Body of pancreas (tissue), 4 donors: ENCODE measurements around the gene SCRG1. TPM values are rescaled to one million over a fixed set of nuclear protein-coding genes. Genes with fewer than 3 reads are reported as not detected.

Experiments used
- ATAC-seq: fragments of 150-250 bp; one replicate; pipeline ENCODE4 v1.9.1; 2016
- DNase-seq, 4 donors: peaks; one replicate each; pipeline ENCODE4 v3.0.0-alpha.2; 2019
- H3K27ac ChIP-seq, 4 donors: fragments of 200-600 bp; sonication (generic); 1 replicate in 3 of 4; 2 replicates in 1 of 4; pipeline versions ENCODE4 v1.5.1 to v1.6.1; 2016 to 2019; ENCODE audit warnings: mild to moderate bottlenecking in 1 of 4, mixed read lengths in 1 of 4, moderate library complexity in 1 of 4
- H3K27me3 ChIP-seq, 2 donors: fragments of 200-600 bp; sonication (generic); one replicate each; pipeline ENCODE4 v1.6.0; 2016; ENCODE audit warnings: mild to moderate bottlenecking in 1 of 2
- H3K36me3 ChIP-seq, 2 donors: fragments of 200-600 bp; sonication (generic); replicated peaks in 1 of 2; 2 replicates each; pipeline ENCODE4 v1.5.1; 2016; ENCODE audit warnings: low read depth in 2 of 2; ENCODE audit not compliant: insufficient read depth in 1 of 2
- H3K4me1 ChIP-seq: fragments of 200-600 bp; sonication (generic); one replicate; pipeline ENCODE4 v1.6.0; 2016
- H3K4me3 ChIP-seq, 2 donors: fragments of 200-600 bp; sonication (generic); 1 replicate in 1 of 2; 2 replicates in 1 of 2; pipeline ENCODE4 v1.5.1; 2016 to 2019
- H3K9me3 ChIP-seq, 3 donors: fragments of 200-600 bp; sonication (generic); 1 replicate in 2 of 3; 2 replicates in 1 of 3; pipeline ENCODE4 v1.5.1; 2016
- POLR2A ChIP-seq, 3 donors: fragments of 450-650 bp; IDR thresholded peaks; one replicate each; pipeline ENCODE4 v1.6.1; 2016; ENCODE audit warnings: antibody characterized with exemption in 3 of 3, mild to moderate bottlenecking in 2 of 3
- WGBS, 2 donors: methylation state at CpG; one replicate each; pipeline ENCODE4 v1.1.5; 2017; 5-methylcytosine and 5-hydroxymethylcytosine counted together
- intact Hi-C: fragments of 100-400 bp; cut with DNase I; formaldehyde crosslinking; loops from one replicate; pipeline ENCODE4 v1.15.1; 2023
- total RNA-seq, 2 donors: library from RNA; depleted of rRNA; stranded (reverse); fragments of >200 nt; gene quantifications; one replicate each; pipeline ENCODE4 v1.1.0, GENCODE V29; 2016
- TF ChIP-seq, protein P1 (sequence below), 7 experiments: fragments of 450-650 bp in 4 of 7; fragments of 200-600 bp in 3 of 7; sonication (generic) in 3 of 7; IDR thresholded peaks; one replicate each; pipeline ENCODE4 v1.5.1; 2016 to 2019; ENCODE audit warnings: antibody characterized with exemption in 7 of 7

SCRG1 gene
- total RNA-seq, 2 donors from 2014 or later, result not detected

DNA sequence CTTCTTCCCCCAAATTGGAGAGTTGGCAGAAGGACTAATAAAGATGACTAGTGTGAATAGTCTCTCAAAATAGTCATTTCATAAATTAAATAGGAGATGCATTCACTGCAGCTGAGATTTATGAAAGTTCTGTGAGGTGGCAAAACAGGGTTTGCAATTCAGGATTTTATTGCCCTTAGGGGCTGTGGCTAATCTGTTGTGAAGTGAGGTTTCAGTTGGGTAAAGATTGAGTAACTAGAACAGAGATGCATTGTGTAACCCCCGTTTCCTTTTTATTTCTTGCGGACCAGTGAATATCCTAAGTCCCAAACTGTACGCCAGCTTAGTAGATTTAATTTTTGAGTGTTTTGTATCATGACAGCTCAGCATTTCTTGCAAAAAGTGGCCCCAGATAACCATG lies 16.2 kb upstream of the SCRG1 start:
- Histone ChIP-seq H3K4me3 (no peak overlapping the region), H3K4me1 (no peaks in the 10 kb centered on the region), H3K36me3 (no peaks in the 10 kb centered on the region), H3K27ac (peak overlapping the region in 1 of 4 donors; percentile 66), H3K27me3 (no peaks in the 10 kb centered on the region), H3K9me3 (no peaks in the 10 kb centered on the region)
- ATAC-seq (no peak), DNase-seq (no peak)
- 74 to 84% methylated on average over 3 of the region's 3 CpGs for WGBS, 2 donors
- intact Hi-C loops, result loop anchor here (5.0 to 10.0 kb wide), 2 partner anchors 98 to 400 kb away; no protein-coding TSS in a partner anchor
- TF ChIP-seq, protein P1, sequence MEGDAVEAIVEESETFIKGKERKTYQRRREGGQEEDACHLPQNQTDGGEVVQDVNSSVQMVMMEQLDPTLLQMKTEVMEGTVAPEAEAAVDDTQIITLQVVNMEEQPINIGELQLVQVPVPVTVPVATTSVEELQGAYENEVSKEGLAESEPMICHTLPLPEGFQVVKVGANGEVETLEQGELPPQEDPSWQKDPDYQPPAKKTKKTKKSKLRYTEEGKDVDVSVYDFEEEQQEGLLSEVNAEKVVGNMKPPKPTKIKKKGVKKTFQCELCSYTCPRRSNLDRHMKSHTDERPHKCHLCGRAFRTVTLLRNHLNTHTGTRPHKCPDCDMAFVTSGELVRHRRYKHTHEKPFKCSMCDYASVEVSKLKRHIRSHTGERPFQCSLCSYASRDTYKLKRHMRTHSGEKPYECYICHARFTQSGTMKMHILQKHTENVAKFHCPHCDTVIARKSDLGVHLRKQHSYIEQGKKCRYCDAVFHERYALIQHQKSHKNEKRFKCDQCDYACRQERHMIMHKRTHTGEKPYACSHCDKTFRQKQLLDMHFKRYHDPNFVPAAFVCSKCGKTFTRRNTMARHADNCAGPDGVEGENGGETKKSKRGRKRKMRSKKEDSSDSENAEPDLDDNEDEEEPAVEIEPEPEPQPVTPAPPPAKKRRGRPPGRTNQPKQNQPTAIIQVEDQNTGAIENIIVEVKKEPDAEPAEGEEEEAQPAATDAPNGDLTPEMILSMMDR (IDR thresholded peaks at IDR 0.05), result no peak

DNA sequence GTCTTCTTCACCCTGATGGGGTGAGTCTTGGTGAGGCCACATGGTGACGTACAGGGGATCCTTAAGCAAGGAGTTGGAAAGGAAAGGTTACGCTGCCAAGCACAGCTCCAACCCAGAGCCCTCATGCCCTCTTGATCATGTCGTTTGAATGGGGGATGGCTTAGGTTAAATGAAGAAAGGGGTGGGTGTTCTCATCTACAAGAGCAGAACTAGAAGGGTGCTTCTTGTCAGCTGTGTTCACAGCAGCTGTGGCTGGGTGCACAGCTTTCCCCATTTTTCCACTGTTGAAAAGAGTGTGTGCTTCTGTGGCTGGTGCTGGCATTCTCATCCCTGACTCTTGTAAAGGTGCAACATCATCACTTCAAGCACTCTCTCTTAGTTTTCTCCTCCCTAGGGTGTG lies 15.5 kb upstream of the SCRG1 start:
- no peaks in the 10 kb centered on the region for H3K36me3 ChIP-seq
- no peak for TF ChIP-seq POLR2A (IDR thresholded peaks at IDR 0.05)
- TF ChIP-seq, protein P1 (IDR thresholded peaks at IDR 0.05), result no peak
- no peak overlapping the region for H3K4me3 ChIP-seq
- ATAC-seq (no peak), DNase-seq (no peak)
- no peaks in the 10 kb centered on the region for H3K9me3 ChIP-seq
- intact Hi-C loops, result loop anchor here (10.0 kb wide), 1 partner anchor 400 kb away; no protein-coding TSS in a partner anchor
- no peaks in the 10 kb centered on the region for H3K4me1 ChIP-seq
- H3K27me3 ChIP-seq, result no peaks in the 10 kb centered on the region
- H3K27ac ChIP-seq, result peak overlapping the region in 1 of 4 donors; percentile 66
- WGBS, 2 donors, result 75 to 84% methylated on average over 3 of the region's 3 CpGs

DNA sequence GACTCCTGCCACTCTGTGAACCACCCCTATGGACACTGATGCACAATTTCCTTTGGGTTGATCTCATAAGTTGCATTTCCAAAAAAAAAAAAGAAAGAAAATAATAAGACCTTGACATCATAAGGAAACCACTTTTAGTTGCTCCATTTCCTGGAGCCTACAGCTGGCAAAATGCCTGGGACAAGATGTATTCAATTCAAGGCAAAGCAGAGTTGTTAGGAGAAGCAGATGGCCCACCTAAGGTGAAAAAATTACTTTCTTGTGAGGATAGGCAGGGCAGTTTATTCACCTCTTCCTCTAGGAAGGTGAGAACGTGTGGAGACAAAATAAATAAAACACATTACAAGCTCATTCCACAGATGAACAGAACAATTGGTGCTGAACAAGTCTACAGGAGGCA lies 14.1 kb upstream of the SCRG1 start:
- DNase-seq (peak in 2 of 4 donors; percentile 28 to 64), ATAC-seq (no peak)
- no peak for TF ChIP-seq POLR2A (IDR thresholded peaks at IDR 0.05)
- TF ChIP-seq, protein P1 (IDR thresholded peaks at IDR 0.05), result no peak
- H3K4me3 ChIP-seq, result no peak overlapping the region
- WGBS, 2 donors, result 50 to 58% methylated on average over 1 of the region's 1 CpG
- no peaks in the 10 kb centered on the region for H3K9me3 ChIP-seq
- intact Hi-C loops, result loop anchor here (10.0 kb wide), 1 partner anchor 398 kb away; no protein-coding TSS in a partner anchor
- no peaks in the 10 kb centered on the region for H3K36me3 ChIP-seq
- no peaks in the 10 kb centered on the region for H3K4me1 ChIP-seq
- no peaks in the 10 kb centered on the region for H3K27me3 ChIP-seq
- peak overlapping the region in 1 of 4 donors; percentile 33 for H3K27ac ChIP-seq

DNA sequence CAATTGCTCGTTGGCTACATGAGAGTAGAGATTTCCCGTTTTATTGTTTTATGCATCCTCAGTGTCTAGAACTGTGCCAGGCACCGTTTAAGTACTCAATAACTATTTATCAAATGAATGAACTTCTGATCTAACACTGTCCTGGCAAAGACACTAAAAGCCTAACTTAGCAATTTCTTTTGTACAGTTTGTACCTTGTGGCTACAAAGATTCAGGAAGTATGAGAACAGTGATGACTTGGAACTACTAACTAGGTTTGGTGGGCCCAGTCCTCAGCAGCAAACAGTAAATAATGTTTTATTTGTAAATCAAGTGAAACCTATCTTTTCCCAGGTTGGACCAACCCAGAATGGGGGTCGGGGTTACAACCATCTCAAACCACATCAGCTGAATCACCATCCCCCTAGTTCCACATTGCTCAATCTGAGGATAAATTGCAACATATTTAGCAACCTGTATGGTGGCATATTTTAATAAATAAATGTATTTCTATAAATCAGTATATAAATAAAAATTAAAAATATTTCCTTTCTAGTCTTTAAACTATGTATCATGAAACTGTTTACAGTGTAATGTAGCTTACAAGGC lies 12.3 kb upstream of the SCRG1 start:
- ATAC-seq (no peak), DNase-seq (no peak)
- no peaks in the 10 kb centered on the region for H3K36me3 ChIP-seq
- TF ChIP-seq, protein P1 (IDR thresholded peaks at IDR 0.05), result no peak
- TF ChIP-seq POLR2A (IDR thresholded peaks at IDR 0.05), result no peak
- H3K4me1 ChIP-seq, result no peaks in the 10 kb centered on the region
- no peaks in the 10 kb centered on the region for H3K9me3 ChIP-seq
- H3K27ac ChIP-seq, result peak overlapping the region in 1 of 4 donors; percentile 53
- intact Hi-C loops, result loop anchor here (10.0 kb wide), 1 partner anchor 396 kb away; no protein-coding TSS in a partner anchor
- WGBS, 2 donors, result 29 to 32% methylated on average over 4 of the region's 4 CpGs
- H3K4me3 ChIP-seq, result no peak overlapping the region
- no peaks in the 10 kb centered on the region for H3K27me3 ChIP-seq

DNA sequence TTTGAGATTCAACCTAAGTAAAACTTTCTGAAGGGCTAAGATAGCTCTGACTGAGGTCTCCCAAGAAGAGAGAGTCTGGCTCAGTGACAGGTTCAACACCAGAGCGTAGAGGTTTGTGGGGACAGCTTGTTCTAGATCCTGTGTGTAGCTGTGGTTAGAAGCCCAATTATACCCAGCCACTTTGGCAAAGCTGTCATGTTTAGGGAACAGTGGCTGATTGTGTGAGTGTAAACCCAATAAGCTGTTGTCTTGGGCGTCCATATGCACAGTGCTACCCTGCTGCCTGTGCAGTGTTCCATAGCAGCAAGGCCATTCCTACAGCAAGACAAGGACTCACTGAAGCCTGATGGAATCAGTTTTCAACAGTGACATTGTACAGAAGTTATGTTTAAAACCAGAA lies 11.2 kb upstream of the SCRG1 start:
- intact Hi-C loops, result loop anchor here (10.0 kb wide), 1 partner anchor 395 kb away; no protein-coding TSS in a partner anchor
- H3K27ac ChIP-seq, result peak overlapping the region in 1 of 4 donors; percentile 53
- no peak for ATAC-seq

More for the DNA sequence above, 11.2 kb upstream of the SCRG1 start:
- Histone ChIP-seq H3K36me3 (no peaks in the 10 kb centered on the region), H3K4me1 (no peaks in the 10 kb centered on the region), H3K27me3 (no peaks in the 10 kb centered on the region), H3K4me3 (no peak overlapping the region), H3K9me3 (no peaks in the 10 kb centered on the region)
- DNase-seq, result no peak
- no peak for TF ChIP-seq POLR2A (IDR thresholded peaks at IDR 0.05)
- TF ChIP-seq, protein P1 (IDR thresholded peaks at IDR 0.05), result no peak
- 50 to 82% methylated on average over 1 to 2 of the region's 2 CpGs for WGBS, 2 donors
